HL-60 (cell line): ENCODE data around the gene PDCD6IP.

ENCODE experiments used
- DNase-seq, 2 experiments: peaks; one replicate each; pipeline ENCODE4 v3.0.0-alpha.2; 2010 to 2020; ENCODE audit warnings: low read depth in 1 of 2, low spot score in 1 of 2
- H3K27ac ChIP-seq: fragments of 250-450 bp; sonication (Bioruptor Pico); replicated peaks from 2 replicates; pipeline ENCODE4 v1.5.1; 2020; ENCODE audit warnings: mild to moderate bottlenecking, moderate library complexity
- H3K27me3 ChIP-seq: fragments of 250-450 bp; sonication (Bioruptor Pico); 2 replicates; pipeline ENCODE4 v1.5.1; 2021; ENCODE audit warnings: mild to moderate bottlenecking, moderate library complexity; ENCODE audit not compliant: insufficient read depth, poor library complexity, severe bottlenecking
- H3K4me3 ChIP-seq: replicated peaks from 2 replicates; pipeline ENCODE4 v1.5.1; 2011; ENCODE audit warnings: mild to moderate bottlenecking, control low read depth, low read length; ENCODE audit not compliant: insufficient read depth
- CTCF ChIP-seq: IDR thresholded peaks from one replicate; pipeline ENCODE4 v1.5.1; 2011; ENCODE audit warnings: low read length, control low read depth, inconsistent platforms; ENCODE audit not compliant: insufficient read depth
- GABPA ChIP-seq: IDR thresholded peaks from 2 replicates; pipeline ENCODE4 v1.6.1; 2012; ENCODE audit warnings: low read depth
- POLR2AphosphoS5 ChIP-seq: IDR thresholded peaks from 2 replicates; pipeline ENCODE4 v1.6.1; 2012; ENCODE audit warnings: low read depth
- REST ChIP-seq: IDR thresholded peaks from 2 replicates; pipeline ENCODE4 v1.6.1; 2012; ENCODE audit warnings: low read depth; ENCODE audit not compliant: insufficient replicate concordance
- SPI1 ChIP-seq: IDR thresholded peaks from 2 replicates; pipeline ENCODE4 v1.6.1; 2012; ENCODE audit warnings: low read depth, mild to moderate bottlenecking, borderline replicate concordance

PDCD6IP gene

GRCh38 chr3:33881156-33882064 is 83.0 kb downstream of the PDCD6IP start:
- no peak overlapping the region for H3K4me3 ChIP-seq
- DNase-seq: no peak
- no peak overlapping the region for H3K27ac ChIP-seq
- no peak for TF ChIP-seq SPI1
- H3K27me3 ChIP-seq: no peaks in the 10 kb centered on the region

- H3K27me3 ChIP-seq: no peaks in the 10 kb centered on the region
- TF ChIP-seq CTCF (no peak), POLR2AphosphoS5 (no peak), SPI1 (no peak), GABPA (no peak), REST (no peak)
- H3K4me3 ChIP-seq: no peak overlapping the region
- H3K27ac ChIP-seq: no peak overlapping the region
- no peak for DNase-seq
These were observed 83.9 kb downstream of the PDCD6IP start for GRCh38 chr3:33882296-33882695.

GRCh38 chr3:33883538-33883950 is 85.1 kb downstream of the PDCD6IP start:
- no peak overlapping the region for H3K4me3 ChIP-seq
- H3K27me3 ChIP-seq: no peaks in the 10 kb centered on the region
- TF ChIP-seq GABPA: no peak
- TF ChIP-seq CTCF: peak; percentile 41
- no peak overlapping the region for H3K27ac ChIP-seq
- DNase-seq: peak in 1 of 2 experiments; percentile 17

- Histone ChIP-seq H3K27me3 (peaks cover 2% of the 10 kb centered on the region), H3K27ac (no peak overlapping the region), H3K4me3 (no peak overlapping the region)
- DNase-seq: no peak
- TF ChIP-seq CTCF: no peak
- no peak for TF ChIP-seq REST
- TF ChIP-seq POLR2AphosphoS5: no peak
- TF ChIP-seq SPI1: no peak
- TF ChIP-seq GABPA: no peak
These were observed 85.6 kb downstream of the PDCD6IP start for GRCh38 chr3:33883951-33884561.
